GM21423 (cell line): ENCODE measurements around the gene TMEM208.

ENCODE experiments used
- ATAC-seq: cut with Tn5 transposase; IDR thresholded peaks from one replicate; pipeline ENCODE4 v1.9.1; 2021; ENCODE audit warnings: mild to moderate bottlenecking, moderate library complexity; ENCODE audit not compliant: unreplicated experiment

The TMEM208 gene

GRCh38 chr16:67271446-67271845 is 44.5 kb downstream of the TMEM208 start:
- no peak for ATAC-seq

- no peak for ATAC-seq
Observed at GRCh38 chr16:67275321-67275720, 48.4 kb downstream of the TMEM208 start.

GRCh38 chr16:67277294-67277998 is 50.5 kb downstream of the TMEM208 start:
- no peak for ATAC-seq

GRCh38 chr16:67277999-67278772 is 51.3 kb downstream of the TMEM208 start:
- no peak for ATAC-seq
